B cell (primary cell): ENCODE measurements around the gene TAX1BP3. TPM values are rescaled to one million over a fixed set of nuclear protein-coding genes. Genes with fewer than 3 reads are reported as not detected.
A peak's percentile ranks its signal among the peaks of the same experiment; 100 is the strongest.

ENCODE experiments used
- ATAC-seq: fragments of 200-7000 bp; cut with Tn5 transposase; one replicate; pipeline ENCODE4 v1.10.0; 2021; ENCODE audit warnings: low read depth, mild to moderate bottlenecking, moderate number of reproducible peaks, moderate library complexity
- CTCF ChIA-PET: fragments of 350-600 bp; sonication (Branson Sonifier 250); formaldehyde crosslinking; loops from one replicate; lab custom pipeline; 2021; ENCODE audit warnings: antibody characterized with exemption, inconsistent platforms; lab: Charles Lee
- POLR2A ChIA-PET: fragments of 350-600 bp; sonication (Branson Sonifier 250); formaldehyde crosslinking; loops from one replicate; lab custom pipeline; 2021; ENCODE audit warnings: antibody characterized with exemption; lab: Charles Lee
- DNase-seq: peaks from one replicate; pipeline ENCODE4 v3.0.0; 2013
- H2AFZ ChIP-seq: 2 replicates; pipeline ENCODE4 v1.6.1; 2012; ENCODE audit warnings: mild to moderate bottlenecking, low read depth, low read length; ENCODE audit not compliant: insufficient read depth, poor library complexity, severe bottlenecking
- H3K27ac ChIP-seq, 2 donors: 1 replicate in 1 of 2; 2 replicates in 1 of 2; pipeline ENCODE4 v1.5.1; 2012 to 2013; ENCODE audit warnings: low read length in 2 of 2, mild to moderate bottlenecking in 2 of 2, moderate library complexity in 1 of 2
- H3K27me3 ChIP-seq, 4 experiments: fragments of 200-600 bp in 1 of 4; sonication (generic) in 1 of 4; replicated peaks in 1 of 4; 1 replicate in 2 of 4; 2 replicates in 2 of 4; pipeline versions ENCODE4 v1.6.1 to v1.7.0; 2013 to 2016; ENCODE audit warnings: low read length in 3 of 4, mild to moderate bottlenecking in 2 of 4, mixed read lengths in 1 of 4, moderate library complexity in 1 of 4; ENCODE audit not compliant: insufficient read depth in 4 of 4, control insufficient read depth in 3 of 4; ENCODE audit errors: control extremely low read depth in 1 of 4
- H3K36me3 ChIP-seq, 2 experiments: replicated peaks in 1 of 2; 1 replicate in 1 of 2; 2 replicates in 1 of 2; pipeline versions ENCODE4 v1.6.1 to v1.7.1; 2013; ENCODE audit warnings: low read length in 1 of 2; ENCODE audit not compliant: insufficient read depth in 2 of 2, control insufficient read depth in 1 of 2; ENCODE audit errors: control extremely low read depth in 1 of 2, extremely low read depth in 1 of 2
- H3K4me1 ChIP-seq, 2 donors: fragments of 200-600 bp in 1 of 2; sonication (generic) in 1 of 2; 1 replicate in 1 of 2; 2 replicates in 1 of 2; pipeline versions ENCODE4 v1.5.1 to v1.6.1; 2013 to 2017; ENCODE audit warnings: low read length in 2 of 2; ENCODE audit not compliant: control insufficient read depth in 2 of 2, insufficient read depth in 2 of 2
- H3K4me2 ChIP-seq: replicated peaks from 2 replicates; pipeline ENCODE3; 2012; ENCODE audit warnings: mild to moderate bottlenecking, low read depth, low read length; ENCODE audit not compliant: poor library complexity, severe bottlenecking
- H3K4me3 ChIP-seq, 5 experiments: fragments of 200-600 bp in 1 of 5; sonication (generic) in 1 of 5; 1 replicate in 3 of 5; 2 replicates in 2 of 5; pipeline versions ENCODE4 v1.5.1 to v1.7.0; 2011 to 2016; ENCODE audit warnings: low read length in 4 of 5, mild to moderate bottlenecking in 4 of 5, low read depth in 2 of 5, control low read depth in 1 of 5, moderate library complexity in 1 of 5; ENCODE audit not compliant: insufficient read depth in 1 of 5; ENCODE audit errors: control extremely low read depth in 1 of 5, extremely low read depth in 1 of 5
- H3K79me2 ChIP-seq: fragments of 200-600 bp; sonication (generic); one replicate; pipeline ENCODE4 v1.6.0; 2016; ENCODE audit warnings: low read length; ENCODE audit not compliant: control insufficient read depth, insufficient read depth
- H3K9ac ChIP-seq: fragments of 200-600 bp; sonication (generic); 2 replicates; pipeline ENCODE4 v1.6.1; 2017; ENCODE audit warnings: mild to moderate bottlenecking, low read length, moderate library complexity
- H3K9me3 ChIP-seq, 3 donors: one replicate each; pipeline versions ENCODE4 v1.6.1 to v1.7.1; 2013; ENCODE audit warnings: low read length in 2 of 3; ENCODE audit not compliant: control insufficient read depth in 2 of 3, insufficient read depth in 1 of 3; ENCODE audit errors: control extremely low read depth in 1 of 3
- H4K20me1 ChIP-seq: 2 replicates; pipeline ENCODE4 v1.6.0; 2012; ENCODE audit warnings: mild to moderate bottlenecking, low read length; ENCODE audit not compliant: insufficient read depth, control insufficient read depth, poor library complexity, severe bottlenecking
- H3K27ac Mint-ChIP-seq: one replicate; pipeline ENCODE4 v1.8.0; 2021; ENCODE audit warnings: mixed read lengths
- H3K27me3 Mint-ChIP-seq: one replicate; pipeline ENCODE4 v1.8.0; 2021; ENCODE audit warnings: mixed read lengths
- H3K4me1 Mint-ChIP-seq: one replicate; pipeline ENCODE4 v1.8.0; 2021; ENCODE audit warnings: mixed read lengths
- H3K4me3 Mint-ChIP-seq: one replicate; pipeline ENCODE4 v1.8.0; 2021; ENCODE audit warnings: mixed read lengths
- H3K9me3 Mint-ChIP-seq: one replicate; pipeline ENCODE4 v1.8.0; 2022; ENCODE audit warnings: mixed read lengths; ENCODE audit not compliant: insufficient read depth
- EZH2 ChIP-seq: IDR thresholded peaks from 2 replicates; pipeline ENCODE4 v1.6.1; 2012; ENCODE audit warnings: borderline replicate concordance, low read depth, mild to moderate bottlenecking, moderate library complexity, low read length; ENCODE audit not compliant: insufficient read depth, poor library complexity, severe bottlenecking
- WGBS: methylation state at CpG from one replicate; pipeline ENCODE4 v1.1.5; 2013; ENCODE audit warnings: missing lambda C conversion rate; ENCODE audit not compliant: insufficient coverage; 5-methylcytosine and 5-hydroxymethylcytosine counted together
- intact Hi-C: fragments of 100-400 bp; cut with micrococcal nuclease; formaldehyde crosslinking; loops from one replicate; pipeline ENCODE4 v1.10.0; 2022
- polyA plus RNA-seq: library from polyadenylated mRNA; depleted of rRNA; stranded (reverse); fragments of >200 nt; gene quantifications from 2 replicates; pipeline ENCODE4 v1.2.3, GENCODE V29; 2012
- total RNA-seq, 2 donors: library from RNA; stranded (reverse); fragments of 120-200 nt in 1 of 2; gene quantifications; 1 replicate in 1 of 2; 2 replicates in 1 of 2; pipeline versions ENCODE4 v1.2.3 to v1.2.4, GENCODE V29; 2013 to 2022
- TF ChIP-seq, protein P1 (sequence below): fragments of 200-600 bp; IDR thresholded peaks from one replicate; pipeline ENCODE4 v1.8.0; 2022; ENCODE audit warnings: antibody characterized with exemption, mild to moderate bottlenecking

Gene TAX1BP3
- total and polyA plus RNA-seq, 2 donors (not counting 1 experiment from before 2014, with no cell fraction given) = 17.7 to 22.1 TPM

GRCh38 chr17:3666516-3666915 lies 1.9 kb downstream of the TAX1BP3 start:
- Histone ChIP-seq H3K9ac (no peak overlapping the region), H3K4me1 (peaks cover 11 to 21% of the 10 kb centered on the region in 2 donors), H3K79me2 (peaks cover 11% of the 10 kb centered on the region), H2AFZ (no peak overlapping the region), H3K27ac (no peak overlapping the region), H3K4me3 (no peak overlapping the region), H3K9me3 (no peaks in the 10 kb centered on the region), H4K20me1 (peaks cover 19% of the 10 kb centered on the region), H3K4me2 (no peak overlapping the region), H3K27me3 (no peaks in the 10 kb centered on the region), H3K36me3 (peaks cover 0 to 2% of the 10 kb centered on the region in 2 experiments)
- TF ChIP-seq, protein P1, sequence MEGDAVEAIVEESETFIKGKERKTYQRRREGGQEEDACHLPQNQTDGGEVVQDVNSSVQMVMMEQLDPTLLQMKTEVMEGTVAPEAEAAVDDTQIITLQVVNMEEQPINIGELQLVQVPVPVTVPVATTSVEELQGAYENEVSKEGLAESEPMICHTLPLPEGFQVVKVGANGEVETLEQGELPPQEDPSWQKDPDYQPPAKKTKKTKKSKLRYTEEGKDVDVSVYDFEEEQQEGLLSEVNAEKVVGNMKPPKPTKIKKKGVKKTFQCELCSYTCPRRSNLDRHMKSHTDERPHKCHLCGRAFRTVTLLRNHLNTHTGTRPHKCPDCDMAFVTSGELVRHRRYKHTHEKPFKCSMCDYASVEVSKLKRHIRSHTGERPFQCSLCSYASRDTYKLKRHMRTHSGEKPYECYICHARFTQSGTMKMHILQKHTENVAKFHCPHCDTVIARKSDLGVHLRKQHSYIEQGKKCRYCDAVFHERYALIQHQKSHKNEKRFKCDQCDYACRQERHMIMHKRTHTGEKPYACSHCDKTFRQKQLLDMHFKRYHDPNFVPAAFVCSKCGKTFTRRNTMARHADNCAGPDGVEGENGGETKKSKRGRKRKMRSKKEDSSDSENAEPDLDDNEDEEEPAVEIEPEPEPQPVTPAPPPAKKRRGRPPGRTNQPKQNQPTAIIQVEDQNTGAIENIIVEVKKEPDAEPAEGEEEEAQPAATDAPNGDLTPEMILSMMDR = no peak
- no peak for TF ChIP-seq EZH2
- Mint-ChIP-seq H3K9me3 (no peaks in the 10 kb centered on the region), H3K4me3 (peak overlapping the region; percentile 68), H3K27ac (peak overlapping the region; percentile 28), H3K4me1 (peaks cover 25% of the 10 kb centered on the region), H3K27me3 (no peaks in the 10 kb centered on the region)
- intact Hi-C loops = loop anchor here (5.0 kb wide), 1 partner anchor 1074 kb away; the partner anchor contains the start of gene PAFAH1B1
- POLR2A ChIA-PET = interaction anchor here (0.7 to 0.8 kb wide), 2 partner anchors 8 to 23 kb away, joined by 3 to 6 read pairs; no protein-coding TSS in a partner anchor
- 96% methylated on average over 2 of the region's 6 CpGs for WGBS
- ATAC-seq (no peak), DNase-seq (no peak)
- CTCF ChIA-PET = interaction anchor here (1.3 kb wide), 1 partner anchor 161 kb away, joined by 4 read pairs; no protein-coding TSS in a partner anchor

DNA sequence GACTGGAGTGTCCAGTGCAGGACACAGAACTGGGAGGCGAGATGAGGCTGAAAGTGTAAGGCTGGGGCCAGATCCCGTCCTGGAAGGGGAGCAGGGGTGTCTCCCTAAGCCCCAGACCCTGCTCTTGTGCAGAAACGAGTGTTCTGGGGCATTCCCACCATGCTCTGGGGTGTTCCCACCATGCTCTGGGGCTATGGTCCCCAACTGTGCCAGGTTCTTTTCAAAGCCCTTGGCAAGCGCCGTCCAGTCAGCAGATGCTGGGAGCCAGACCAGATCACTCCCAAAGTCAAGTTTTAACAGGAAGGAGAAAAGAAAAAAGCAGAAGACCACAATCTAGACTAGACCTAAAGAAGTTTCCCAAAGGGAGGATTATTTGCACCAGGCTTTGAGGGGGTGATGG lies 2.5 kb downstream of the TAX1BP3 start:
- intact Hi-C loops = loop anchor here (5.0 kb wide), 1 partner anchor 1074 kb away; the partner anchor contains the start of gene PAFAH1B1
- peaks cover 11 to 21% of the 10 kb centered on the region in 2 donors for H3K4me1 ChIP-seq
- ChIA-PET POLR2A (interaction anchor here (0.6 kb wide), 1 partner anchor 89 kb away, joined by 6 read pairs; no protein-coding TSS in a partner anchor), CTCF (no interaction called here)
- ATAC-seq (no peak), DNase-seq (no peak)
- H3K4me3 Mint-ChIP-seq = peak overlapping the region; percentile 68
- H3K9me3 ChIP-seq = no peaks in the 10 kb centered on the region
- peaks cover 12% of the 10 kb centered on the region for H4K20me1 ChIP-seq
- no peak overlapping the region for H3K27ac Mint-ChIP-seq
- H3K4me2 ChIP-seq = no peak overlapping the region
- H3K9me3 Mint-ChIP-seq = no peaks in the 10 kb centered on the region
- H3K9ac ChIP-seq = no peak overlapping the region
- H2AFZ ChIP-seq = no peak overlapping the region
- WGBS = 91% methylated on average over 5 of the region's 5 CpGs
- no peak overlapping the region for H3K4me3 ChIP-seq
- H3K4me1 Mint-ChIP-seq = peaks cover 25% of the 10 kb centered on the region
- H3K27me3 ChIP-seq = no peaks in the 10 kb centered on the region
- H3K27ac ChIP-seq = no peak overlapping the region
- TF ChIP-seq EZH2 = no peak
- TF ChIP-seq, protein P1 = no peak
- H3K36me3 ChIP-seq = peaks cover 0 to 2% of the 10 kb centered on the region in 2 experiments
- no peaks in the 10 kb centered on the region for H3K27me3 Mint-ChIP-seq
- peaks cover 11% of the 10 kb centered on the region for H3K79me2 ChIP-seq
